Left lobe of liver (tissue), 1 donor: ENCODE data around the gene PABPC3. TPM values are rescaled to one million over a fixed set of nuclear protein-coding genes. Genes with fewer than 3 reads are reported as not detected.

Source experiments
- total RNA-seq: library from RNA; stranded (reverse); gene quantifications from one replicate; pipeline ENCODE4 v1.2.1, GENCODE V29; 2021
- donor health status: DM: no; HTN: yes; CAD: no.

Gene PABPC3
- total RNA-seq, 1 donor from 2014 or later, result 0.10 TPM

Other genes with a start within 250 kb of the PABPC3 start
- not detected for gene AMER2, start 76.2 kb downstream of the PABPC3 start, total RNA-seq
- gene MTMR6, start 191.4 kb downstream of the PABPC3 start, total RNA-seq, result 4.8 TPM
- gene NUP58, start 205.5 kb downstream of the PABPC3 start, total RNA-seq, result 14.3 TPM